GM19193 (cell line): Measurements from ENCODE around the gene TMEM127.

Source experiments
- POLR2A ChIP-seq: IDR thresholded peaks from 4 replicates; pipeline ENCODE4 v1.6.1; 2011; ENCODE audit not compliant: insufficient read depth, insufficient read length; ENCODE audit errors: extremely low read depth

TMEM127 gene

GRCh38 chr2:96203130-96204028 lies 62.4 kb downstream of the TMEM127 start:
- TF ChIP-seq POLR2A = no peak

- TF ChIP-seq POLR2A = no peak
Observed at GRCh38 chr2:96202152-96202854, 63.5 kb downstream of the TMEM127 start.

- TF ChIP-seq POLR2A = no peak
Observed at GRCh38 chr2:96201338-96201737, 64.5 kb downstream of the TMEM127 start.

- no peak for TF ChIP-seq POLR2A
Observed at GRCh38 chr2:96198921-96199320, 66.9 kb downstream of the TMEM127 start.
